H9 (cell line): ENCODE measurements around the gene UFC1. TPM values are rescaled to one million over a fixed set of nuclear protein-coding genes. Genes with fewer than 3 reads are reported as not detected.
A peak's percentile ranks its signal among the peaks of the same experiment; 100 is the strongest.

Experiments used
- DNase-seq: peaks from one replicate; pipeline ENCODE4 v3.0.0-alpha.2; 2017
- H2AFZ ChIP-seq: one replicate; pipeline ENCODE4 v1.6.1; 2013; ENCODE audit warnings: mild to moderate bottlenecking, low read length, control low read depth, moderate library complexity
- H2AK5ac ChIP-seq: 2 replicates; pipeline ENCODE4 v1.6.1; 2013; ENCODE audit warnings: low read length, control low read depth, mixed read lengths; ENCODE audit not compliant: insufficient read length
- H2BK120ac ChIP-seq: one replicate; pipeline ENCODE4 v1.6.1; 2013; ENCODE audit warnings: low read depth, mild to moderate bottlenecking, low read length, control low read depth, inconsistent platforms; ENCODE audit not compliant: poor library complexity, severe bottlenecking
- H2BK12ac ChIP-seq: 2 replicates; pipeline ENCODE4 v1.6.1; 2013; ENCODE audit warnings: low read length, control low read depth, mixed read lengths, low read depth; ENCODE audit not compliant: insufficient read length
- H2BK15ac ChIP-seq: 2 replicates; pipeline ENCODE4 v1.6.1; 2013; ENCODE audit warnings: low read depth, low read length, control low read depth
- H2BK20ac ChIP-seq: one replicate; pipeline ENCODE4 v1.6.1; 2013; ENCODE audit warnings: low read depth, mild to moderate bottlenecking, low read length, control low read depth, inconsistent platforms; ENCODE audit not compliant: poor library complexity, severe bottlenecking
- H2BK5ac ChIP-seq: 2 replicates; pipeline ENCODE4 v1.6.1; 2013; ENCODE audit warnings: low read length, control low read depth, mixed read lengths; ENCODE audit not compliant: insufficient read length
- H3K14ac ChIP-seq: 2 replicates; pipeline ENCODE4 v1.6.1; 2013; ENCODE audit warnings: low read length, control low read depth; ENCODE audit not compliant: insufficient read depth
- H3K18ac ChIP-seq: 2 replicates; pipeline ENCODE4 v1.6.1; 2013; ENCODE audit warnings: low read depth, mild to moderate bottlenecking, mixed read lengths, low read length, control low read depth; ENCODE audit not compliant: insufficient read length
- H3K23ac ChIP-seq: 2 replicates; pipeline ENCODE4 v1.6.1; 2013; ENCODE audit warnings: low read length, control low read depth, mixed read lengths, low read depth; ENCODE audit not compliant: insufficient read length
- H3K23me2 ChIP-seq: 2 replicates; pipeline ENCODE4 v1.6.1; 2013; ENCODE audit warnings: low read depth, mild to moderate bottlenecking, mixed read lengths, low read length, control low read depth; ENCODE audit not compliant: insufficient read length, poor library complexity, severe bottlenecking
- H3K27ac ChIP-seq: 2 replicates; pipeline ENCODE4 v1.5.1; 2013; ENCODE audit warnings: low read length, control low read depth, mixed read lengths, low read depth; ENCODE audit not compliant: insufficient read length
- H3K27me3 ChIP-seq: 2 replicates; pipeline ENCODE4 v1.6.1; 2013; ENCODE audit warnings: low read length, control low read depth, inconsistent platforms; ENCODE audit not compliant: insufficient read depth
- H3K4ac ChIP-seq: 2 replicates; pipeline ENCODE4 v1.6.1; 2013; ENCODE audit warnings: low read depth, mild to moderate bottlenecking, control low read depth, inconsistent platforms, low read length, moderate library complexity
- H3K4me1 ChIP-seq: 2 replicates; pipeline ENCODE4 v1.6.1; 2013; ENCODE audit warnings: low read length, control low read depth, inconsistent platforms; ENCODE audit not compliant: insufficient read depth
- H3K4me2 ChIP-seq: 2 replicates; pipeline ENCODE4 v1.6.1; 2013; ENCODE audit warnings: low read length, control low read depth, mixed read lengths; ENCODE audit not compliant: insufficient read length, insufficient read depth
- H3K56ac ChIP-seq: 2 replicates; pipeline ENCODE4 v1.6.1; 2013; ENCODE audit warnings: low read depth, mild to moderate bottlenecking, mixed read lengths, low read length, control low read depth; ENCODE audit not compliant: insufficient read length
- H3K79me1 ChIP-seq: 2 replicates; pipeline ENCODE4 v1.6.1; 2013; ENCODE audit warnings: low read depth, mild to moderate bottlenecking, moderate library complexity, low read length, control low read depth, inconsistent platforms; ENCODE audit not compliant: insufficient read depth, poor library complexity, severe bottlenecking
- H3K79me2 ChIP-seq: 2 replicates; pipeline ENCODE4 v1.6.1; 2013; ENCODE audit warnings: low read length, control low read depth, inconsistent platforms; ENCODE audit not compliant: insufficient read depth
- H3K9ac ChIP-seq: 2 replicates; pipeline ENCODE4 v1.6.1; 2013; ENCODE audit warnings: low read length, control low read depth, mixed read lengths; ENCODE audit not compliant: insufficient read length; ENCODE audit errors: extremely low read depth
- H3K9me3 ChIP-seq: one replicate; pipeline ENCODE4 v1.6.1; 2013; ENCODE audit warnings: low read depth, low read length, inconsistent platforms; ENCODE audit not compliant: control insufficient read depth
- H3T11ph ChIP-seq: one replicate; pipeline ENCODE4 v1.6.1; 2013; ENCODE audit warnings: mild to moderate bottlenecking, low read length, control low read depth, inconsistent platforms
- H4K20me1 ChIP-seq: one replicate; pipeline ENCODE4 v1.6.1; 2013; ENCODE audit not compliant: control insufficient read depth, insufficient read length, insufficient read depth
- H4K5ac ChIP-seq: 2 replicates; pipeline ENCODE4 v1.6.1; 2013; ENCODE audit warnings: low read depth, mild to moderate bottlenecking, mixed read lengths, low read length, control low read depth; ENCODE audit not compliant: insufficient read length
- H4K8ac ChIP-seq: replicated peaks from 2 replicates; pipeline ENCODE4 v1.6.1; 2013; ENCODE audit warnings: low read length, control low read depth, mixed read lengths, low read depth; ENCODE audit not compliant: insufficient read length
- H4K91ac ChIP-seq: 2 replicates; pipeline ENCODE4 v1.6.1; 2013; ENCODE audit warnings: low read depth, mild to moderate bottlenecking, moderate library complexity, mixed read lengths, low read length, control low read depth; ENCODE audit not compliant: insufficient read length
- H3K27ac Mint-ChIP-seq, 3 experiments: 2 replicates in 2 of 3; 3 replicates in 1 of 3; pipeline ENCODE4 v1.8.0; 2020 to 2021; ENCODE audit warnings: mixed read lengths in 3 of 3, mild to moderate bottlenecking in 1 of 3, moderate library complexity in 1 of 3
- H3K27me3 Mint-ChIP-seq: 2 replicates; pipeline ENCODE4 v1.8.0; 2021; ENCODE audit warnings: low read depth, mild to moderate bottlenecking, moderate library complexity, mixed read lengths
- H3K36me3 Mint-ChIP-seq, 3 experiments: 2 replicates in 2 of 3; 3 replicates in 1 of 3; pipeline ENCODE4 v1.8.0; 2020 to 2021; ENCODE audit warnings: low read depth in 3 of 3, mixed read lengths in 3 of 3; ENCODE audit not compliant: insufficient read depth in 1 of 3
- H3K4me1 Mint-ChIP-seq, 2 experiments: 2 replicates each; pipeline ENCODE4 v1.8.0; 2020; ENCODE audit warnings: mixed read lengths in 2 of 2
- H3K4me3 Mint-ChIP-seq, 2 experiments: 2 replicates in 1 of 2; 3 replicates in 1 of 2; pipeline ENCODE4 v1.8.0; 2020 to 2021; ENCODE audit warnings: mild to moderate bottlenecking in 2 of 2, mixed read lengths in 2 of 2, moderate library complexity in 1 of 2
- H3K9me3 Mint-ChIP-seq, 2 experiments: 2 replicates in 1 of 2; 3 replicates in 1 of 2; pipeline ENCODE4 v1.8.0; 2020; ENCODE audit warnings: mild to moderate bottlenecking in 2 of 2, mixed read lengths in 2 of 2, moderate library complexity in 1 of 2
- CTCF ChIP-seq: fragments of 200-600 bp; sonication (generic); conservative IDR thresholded peaks from 3 replicates; pipeline ENCODE4 v1.8.0; 2021; ENCODE audit warnings: antibody characterized with exemption, mild to moderate bottlenecking
- WGBS: extraction: QIAGEN DNeasy Blood & Tissue Kit; methylation state at CpG from one replicate; pipeline ENCODE4 v1.1.7; 2013; ENCODE audit warnings: missing lambda C conversion rate, low lambda C conversion rate, mixed read lengths; ENCODE audit not compliant: insufficient read length; ENCODE audit errors: extremely low coverage; 5-methylcytosine and 5-hydroxymethylcytosine counted together
- total RNA-seq: library from RNA; stranded (reverse); gene quantifications from 2 replicates; pipeline ENCODE4 v1.2.1, GENCODE V29; 2021

The UFC1 gene
- total RNA-seq, 1 experiment from 2014 or later, result 93.4 TPM

DNA sequence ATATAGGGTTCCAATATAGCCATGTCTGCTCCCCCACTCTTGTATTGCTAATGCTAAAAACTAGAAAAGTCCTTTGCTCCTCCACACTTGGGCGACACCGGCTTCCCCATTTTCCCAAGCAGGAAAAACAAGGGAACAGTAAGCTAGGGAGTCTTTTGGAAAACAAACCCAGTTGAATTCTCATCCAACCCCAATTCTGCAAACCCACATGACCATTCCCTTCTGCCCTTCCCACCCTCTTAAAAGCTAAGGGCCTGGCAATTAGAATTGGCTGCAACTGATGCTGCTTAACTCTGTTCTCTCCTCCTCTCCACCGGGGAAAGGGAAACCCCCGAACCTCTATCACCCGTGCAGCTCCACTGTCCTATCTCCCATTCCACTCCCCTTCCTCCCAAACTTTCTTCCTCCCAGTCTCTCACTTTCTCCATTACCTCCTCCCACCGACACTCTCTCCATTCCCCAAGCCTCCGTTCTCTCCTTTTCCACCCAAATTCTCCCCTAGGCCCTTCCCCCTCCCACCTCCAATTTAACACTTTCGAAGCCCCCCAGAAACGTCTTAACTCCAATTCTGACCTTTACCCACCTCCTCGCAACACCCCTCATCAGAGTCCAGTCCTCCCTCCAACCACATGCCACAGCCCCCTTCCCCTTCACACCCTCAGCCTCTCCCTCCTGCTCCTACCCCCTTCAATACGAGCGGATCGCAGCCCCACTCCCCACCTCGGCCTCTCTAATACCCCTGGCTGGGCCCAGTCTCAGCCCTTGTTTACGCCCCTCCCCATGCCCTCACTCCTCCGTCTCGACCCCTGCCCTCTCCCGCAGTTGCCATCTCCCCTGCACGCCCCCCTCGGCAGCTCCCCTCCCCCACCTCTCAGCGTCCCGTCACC, 22.0 kb upstream of the UFC1 start:
- no peak overlapping the region for H2BK15ac ChIP-seq
- no peak overlapping the region for H3K23ac ChIP-seq
- no peaks in the 10 kb centered on the region for H3K4me1 ChIP-seq
- peak overlapping the region; percentile 86 for H3K14ac ChIP-seq
- no peak overlapping the region for H3T11ph ChIP-seq
- peak overlapping the region; percentile 76 to 99 (median 93); a peak in 6 of 7 replicates for H3K27ac Mint-ChIP-seq
- H3K56ac ChIP-seq, result no peak overlapping the region
- H2AK5ac ChIP-seq, result no peak overlapping the region
- H3K27ac ChIP-seq, result peak overlapping the region; percentile 33
- no peak overlapping the region for H2BK20ac ChIP-seq
- H3K27me3 Mint-ChIP-seq, result no peaks in the 10 kb centered on the region
- no peak overlapping the region; a peak in 1 of 5 replicates for H3K4me3 Mint-ChIP-seq
- H4K91ac ChIP-seq, result no peak overlapping the region
- no peaks in the 10 kb centered on the region; a peak in 1 of 5 replicates for H3K9me3 Mint-ChIP-seq
- no peak overlapping the region for H2BK120ac ChIP-seq
- H4K5ac ChIP-seq, result no peak overlapping the region
- no peaks in the 10 kb centered on the region for H4K20me1 ChIP-seq
- peak overlapping the region; percentile 74 for H3K18ac ChIP-seq
- H3K9ac ChIP-seq, result peak overlapping the region; percentile 86
- H3K23me2 ChIP-seq, result peaks cover 13% of the 10 kb centered on the region
- H3K4me1 Mint-ChIP-seq, result peaks cover 18 to 19% of the 10 kb centered on the region in 2 experiments
- H3K36me3 Mint-ChIP-seq, result peaks cover 5 to 35% (median 33%) of the 10 kb centered on the region in 3 experiments; a peak in 6 of 7 replicates
- no peak for DNase-seq
- H2AFZ ChIP-seq, result no peak overlapping the region
- WGBS, result 100% methylated on average over 1 of the region's 22 CpGs
- H3K27me3 ChIP-seq, result no peaks in the 10 kb centered on the region
- no peak overlapping the region for H2BK5ac ChIP-seq
- peaks cover 8% of the 10 kb centered on the region for H3K79me1 ChIP-seq
- no peak overlapping the region for H3K4ac ChIP-seq
- H3K79me2 ChIP-seq, result peaks cover 6% of the 10 kb centered on the region; the same call in 1 of the 2 replicates
- H3K4me2 ChIP-seq, result peak overlapping the region; percentile 98
- TF ChIP-seq CTCF, result no peak
- H4K8ac ChIP-seq, result no peak overlapping the region
- no peak overlapping the region for H2BK12ac ChIP-seq
- H3K9me3 ChIP-seq, result no peaks in the 10 kb centered on the region
